WERI-Rb-1 (cell line): ENCODE measurements around the gene STON1.

Experiments used
- DNase-seq: peaks from one replicate; pipeline ENCODE4 v3.0.0-alpha.2; 2020
- H3K27ac ChIP-seq: fragments of 250-450 bp; sonication (Bioruptor Pico); 2 replicates; pipeline ENCODE4 v1.5.1; 2020; ENCODE audit warnings: mild to moderate bottlenecking, moderate library complexity
- H3K27me3 ChIP-seq: fragments of 250-450 bp; sonication (Bioruptor Pico); 2 replicates; pipeline ENCODE4 v1.5.1; 2021; ENCODE audit warnings: mild to moderate bottlenecking, low read depth, moderate library complexity; ENCODE audit not compliant: insufficient read depth, severe bottlenecking
- H3K36me3 ChIP-seq: fragments of 250-450 bp; sonication (Bioruptor Pico); 2 replicates; pipeline ENCODE4 v1.5.1; 2020; ENCODE audit warnings: mild to moderate bottlenecking, moderate library complexity
- H3K4me3 ChIP-seq: 2 replicates; pipeline ENCODE4 v1.5.1; 2011; ENCODE audit warnings: low read depth, mild to moderate bottlenecking, control low read depth, low read length
- H3K9me3 ChIP-seq: fragments of 250-450 bp; sonication (Bioruptor Pico); 2 replicates; pipeline ENCODE4 v1.5.1; 2021; ENCODE audit warnings: mild to moderate bottlenecking, moderate library complexity; ENCODE audit not compliant: severe bottlenecking
- CTCF ChIP-seq: IDR thresholded peaks from 2 replicates; pipeline ENCODE4 v1.5.1; 2011; ENCODE audit warnings: low read depth, mild to moderate bottlenecking, control low read depth, inconsistent platforms, low read length

STON1 gene

GRCh38 chr2:48567671-48568070 lies 37.7 kb downstream of the STON1 start:
- no peak for TF ChIP-seq CTCF
- no peaks in the 10 kb centered on the region for H3K27me3 ChIP-seq
- no peak for DNase-seq
- H3K4me3 ChIP-seq, result no peak overlapping the region
- no peak overlapping the region for H3K27ac ChIP-seq
- H3K9me3 ChIP-seq, result no peaks in the 10 kb centered on the region
- H3K36me3 ChIP-seq, result no peaks in the 10 kb centered on the region

GRCh38 chr2:48568547-48568946 lies 38.6 kb downstream of the STON1 start:
- DNase-seq, result no peak
- H3K27ac ChIP-seq, result no peak overlapping the region
- H3K4me3 ChIP-seq, result no peak overlapping the region
- H3K36me3 ChIP-seq, result no peaks in the 10 kb centered on the region
- no peaks in the 10 kb centered on the region for H3K27me3 ChIP-seq
- no peaks in the 10 kb centered on the region for H3K9me3 ChIP-seq
- no peak for TF ChIP-seq CTCF

- DNase-seq, result no peak
- TF ChIP-seq CTCF, result no peak
Measured at GRCh38 chr2:48569433-48569832, 39.5 kb downstream of the STON1 start.

GRCh38 chr2:48572816-48573215 lies 42.9 kb downstream of the STON1 start:
- Histone ChIP-seq H3K9me3 (no peaks in the 10 kb centered on the region), H3K4me3 (no peak overlapping the region), H3K27me3 (no peaks in the 10 kb centered on the region), H3K36me3 (no peaks in the 10 kb centered on the region), H3K27ac (no peak overlapping the region)
- TF ChIP-seq CTCF, result no peak
- no peak for DNase-seq

More at GRCh38 chr2:48569433-48569832, 39.5 kb downstream of the STON1 start:
- H3K36me3 ChIP-seq, result no peaks in the 10 kb centered on the region
- H3K9me3 ChIP-seq, result no peaks in the 10 kb centered on the region
- no peaks in the 10 kb centered on the region for H3K27me3 ChIP-seq
- H3K4me3 ChIP-seq, result no peak overlapping the region
- H3K27ac ChIP-seq, result no peak overlapping the region

- TF ChIP-seq CTCF, result no peak
Measured at GRCh38 chr2:48574353-48575287, 44.7 kb downstream of the STON1 start.

More at GRCh38 chr2:48574353-48575287, 44.7 kb downstream of the STON1 start:
- no peak for DNase-seq
- Histone ChIP-seq H3K4me3 (no peak overlapping the region), H3K27ac (no peak overlapping the region), H3K9me3 (no peaks in the 10 kb centered on the region), H3K36me3 (no peaks in the 10 kb centered on the region), H3K27me3 (no peaks in the 10 kb centered on the region)
